ENCODE data around the gene MCM9.

The MCM9 gene

DNA sequence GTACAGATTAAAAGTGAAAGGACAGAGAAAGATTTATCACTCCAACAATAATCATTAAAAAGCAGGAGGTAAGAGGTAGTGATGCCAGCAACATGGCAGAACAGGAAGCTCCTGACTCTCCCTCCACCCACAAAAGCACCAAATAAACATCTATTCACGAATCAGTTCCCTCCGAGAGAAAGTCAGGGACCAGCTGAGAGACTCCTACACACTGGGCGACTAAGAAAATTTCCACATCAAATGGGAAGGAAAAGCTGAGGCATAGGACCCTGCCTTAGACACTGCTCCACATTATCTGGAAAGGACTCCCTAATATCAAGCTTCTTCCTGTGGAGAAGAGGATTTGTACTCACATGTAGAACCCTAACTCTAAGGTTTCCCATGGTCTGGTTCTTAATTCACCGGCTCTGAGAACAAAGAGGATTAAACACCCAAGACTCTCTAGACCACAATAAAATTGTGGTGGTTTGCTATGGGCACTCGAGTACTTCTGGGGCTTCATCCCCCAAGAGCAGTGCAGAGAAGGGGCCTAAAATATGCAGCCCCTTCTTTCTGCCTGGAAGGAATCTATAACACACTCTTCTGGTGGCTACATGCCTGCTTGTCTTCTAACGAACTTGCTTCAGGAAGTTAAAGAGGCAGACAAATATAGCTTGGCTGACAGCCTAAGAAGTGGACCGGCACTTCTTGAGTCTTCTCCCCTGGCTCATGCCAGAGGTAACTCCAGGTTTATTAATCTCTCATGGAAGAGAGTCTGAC is 70.4 kb downstream of the MCM9 start:
- H3K9me3 ChIP-seq (ENCODE audit: control insufficient read depth, insufficient read depth, low read depth, low read length): no peaks in the 10 kb centered on the region
- ChIA-PET CTCF (interaction anchor here (0.5 kb wide), 1 partner anchor 20 kb away, joined by 3 read pairs; no protein-coding TSS in a partner anchor), POLR2A (interaction anchor here (0.6 to 0.8 kb wide), 2 partner anchors 133 to 157 kb away, joined by 3 to 9 read pairs; no protein-coding TSS in a partner anchor)
- TF ChIP-seq ZFP37 (tag by site-specific recombination; IDR thresholded peaks at IDR 0.05) (no peak), SP2 (tag by site-specific recombination; IDR thresholded peaks at IDR 0.05) (no peak), ZNF623 (tag by site-specific recombination; IDR thresholded peaks at IDR 0.05) (no peak)
- TF ChIP-seq, protein P1, sequence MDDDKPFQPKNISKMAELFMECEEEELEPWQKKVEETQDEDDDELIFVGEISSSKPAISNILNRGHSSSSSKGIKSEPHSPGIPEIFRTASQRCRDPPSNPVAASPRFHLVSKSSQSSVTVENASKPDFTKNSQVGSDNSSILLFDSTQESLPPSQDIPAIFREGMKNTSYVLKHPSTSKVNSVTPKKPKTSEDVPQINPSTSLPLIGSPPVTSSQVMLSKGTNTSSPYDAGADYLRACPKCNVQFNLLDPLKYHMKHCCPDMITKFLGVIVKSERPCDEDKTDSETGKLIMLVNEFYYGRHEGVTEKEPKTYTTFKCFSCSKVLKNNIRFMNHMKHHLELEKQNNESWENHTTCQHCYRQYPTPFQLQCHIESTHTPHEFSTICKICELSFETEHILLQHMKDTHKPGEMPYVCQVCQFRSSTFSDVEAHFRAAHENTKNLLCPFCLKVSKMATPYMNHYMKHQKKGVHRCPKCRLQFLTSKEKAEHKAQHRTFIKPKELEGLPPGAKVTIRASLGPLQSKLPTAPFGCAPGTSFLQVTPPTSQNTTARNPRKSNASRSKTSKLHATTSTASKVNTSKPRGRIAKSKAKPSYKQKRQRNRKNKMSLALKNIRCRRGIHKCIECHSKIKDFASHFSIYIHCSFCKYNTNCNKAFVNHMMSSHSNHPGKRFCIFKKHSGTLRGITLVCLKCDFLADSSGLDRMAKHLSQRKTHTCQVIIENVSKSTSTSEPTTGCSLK (tag by site-specific recombination; IDR thresholded peaks at IDR 0.05): no peak
- no peak overlapping the region for H3K27ac ChIP-seq (ENCODE audit: extremely low read depth, low read depth, low read length)
- no peak overlapping the region for H3K4me3 ChIP-seq (ENCODE audit: low read depth, low read length)
- peaks cover 0 to 12% of the 10 kb centered on the region in 2 experiments; a peak in 1 of 3 replicates for H3K36me3 ChIP-seq (ENCODE audit: control insufficient read depth in 2 of 2, insufficient read depth in 1 of 2, low read length in 2 of 2)
- no peaks in the 10 kb centered on the region for H3K4me1 ChIP-seq (ENCODE audit: control insufficient read depth, insufficient read depth, low read length)

DNA sequence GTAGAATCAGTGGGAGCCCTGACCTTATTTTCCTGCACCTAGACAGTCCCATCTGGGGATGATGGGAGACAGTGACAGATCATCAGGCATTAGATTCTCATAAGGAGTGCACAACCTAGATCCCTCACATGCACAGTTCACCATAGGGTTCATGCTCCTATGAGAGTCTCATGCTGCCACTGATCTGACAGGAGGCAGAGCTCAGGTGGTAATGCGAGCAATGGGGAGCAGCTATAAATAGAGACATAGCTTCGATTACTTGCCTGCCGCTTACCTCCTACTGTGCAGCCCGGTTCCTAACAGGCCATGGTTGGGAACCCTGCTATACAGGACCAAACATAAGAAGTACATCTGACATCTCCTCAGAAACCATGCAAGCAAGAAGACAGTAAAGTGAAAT is 72.5 kb downstream of the MCM9 start:
- TF ChIP-seq ZNF302 (tag by site-specific recombination; IDR thresholded peaks at IDR 0.05; ENCODE audit: low read depth) (no peak), ZNF629 (tag by site-specific recombination; IDR thresholded peaks at IDR 0.05) (no peak), ZNF610 (tag by site-specific recombination; IDR thresholded peaks at IDR 0.05; ENCODE audit: borderline replicate concordance) (peak; percentile 97), ZNF404 (tag by site-specific recombination; IDR thresholded peaks at IDR 0.05) (no peak), ZSCAN23 (tag by site-specific recombination; IDR thresholded peaks at IDR 0.05) (no peak)
- TF ChIP-seq, protein P2, sequence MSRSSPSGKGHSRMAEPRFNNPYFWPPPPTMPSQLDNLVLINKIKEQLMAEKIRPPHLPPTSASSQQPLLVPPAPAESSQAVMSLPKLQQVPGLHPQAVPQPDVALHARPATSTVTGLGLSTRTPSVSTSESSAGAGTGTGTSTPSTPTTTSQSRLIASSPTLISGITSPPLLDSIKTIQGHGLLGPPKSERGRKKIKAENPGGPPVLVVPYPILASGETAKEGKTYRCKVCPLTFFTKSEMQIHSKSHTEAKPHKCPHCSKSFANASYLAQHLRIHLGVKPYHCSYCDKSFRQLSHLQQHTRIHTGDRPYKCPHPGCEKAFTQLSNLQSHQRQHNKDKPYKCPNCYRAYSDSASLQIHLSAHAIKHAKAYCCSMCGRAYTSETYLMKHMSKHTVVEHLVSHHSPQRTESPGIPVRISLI (tag by site-specific recombination; IDR thresholded peaks at IDR 0.05): no peak
- TF ChIP-seq, protein P3, sequence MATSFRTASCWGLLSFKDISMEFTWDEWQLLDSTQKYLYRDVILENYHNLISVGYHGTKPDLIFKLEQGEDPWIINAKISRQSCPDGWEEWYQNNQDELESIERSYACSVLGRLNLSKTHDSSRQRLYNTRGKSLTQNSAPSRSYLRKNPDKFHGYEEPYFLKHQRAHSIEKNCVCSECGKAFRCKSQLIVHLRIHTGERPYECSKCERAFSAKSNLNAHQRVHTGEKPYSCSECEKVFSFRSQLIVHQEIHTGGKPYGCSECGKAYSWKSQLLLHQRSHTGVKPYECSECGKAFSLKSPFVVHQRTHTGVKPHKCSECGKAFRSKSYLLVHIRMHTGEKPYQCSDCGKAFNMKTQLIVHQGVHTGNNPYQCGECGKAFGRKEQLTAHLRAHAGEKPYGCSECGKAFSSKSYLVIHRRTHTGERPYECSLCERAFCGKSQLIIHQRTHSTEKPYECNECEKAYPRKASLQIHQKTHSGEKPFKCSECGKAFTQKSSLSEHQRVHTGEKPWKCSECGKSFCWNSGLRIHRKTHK (tag by site-specific recombination; IDR thresholded peaks at IDR 0.05): no peak
- Histone ChIP-seq H3K4me1 (ENCODE audit: control insufficient read depth, insufficient read depth, low read length) (no peaks in the 10 kb centered on the region), H3K36me3 (ENCODE audit: control insufficient read depth in 2 of 2, insufficient read depth in 1 of 2, low read length in 2 of 2) (peaks cover 0 to 12% of the 10 kb centered on the region in 2 experiments; a peak in 1 of 3 replicates), H3K27ac (ENCODE audit: extremely low read depth, low read depth, low read length) (no peak overlapping the region), H3K9me3 (ENCODE audit: control insufficient read depth, insufficient read depth, low read depth, low read length) (no peaks in the 10 kb centered on the region), H3K4me3 (ENCODE audit: low read depth, low read length) (no peak overlapping the region)
- CTCF ChIA-PET: no interaction called here
- POLR2A ChIA-PET: no interaction called here

DNA sequence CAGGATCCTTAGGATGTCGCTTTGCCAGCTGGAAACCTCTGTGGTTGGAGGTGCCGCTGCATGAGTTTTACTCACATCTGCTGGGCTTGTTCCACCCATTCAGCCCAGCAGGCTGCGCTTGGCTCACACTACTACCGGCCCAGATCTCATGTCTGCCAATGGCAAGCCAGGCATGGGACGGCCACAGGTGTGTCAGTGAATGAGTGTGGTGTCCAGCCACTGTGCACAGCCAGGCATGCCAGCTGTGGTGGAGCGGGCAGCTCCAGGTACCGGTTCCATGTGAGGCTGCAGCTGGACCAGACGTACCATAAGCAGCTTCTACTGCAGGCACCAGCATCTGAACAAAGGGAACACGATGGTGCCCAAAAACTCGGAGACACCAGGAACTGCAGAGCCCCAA is 74.1 kb downstream of the MCM9 start:
- H3K36me3 ChIP-seq (ENCODE audit: control insufficient read depth in 2 of 2, insufficient read depth in 1 of 2, low read length in 2 of 2): peaks cover 0 to 12% of the 10 kb centered on the region in 2 experiments; a peak in 1 of 3 replicates
- CTCF ChIA-PET: interaction anchor here (0.5 to 0.6 kb wide), 2 partner anchors 28 to 168 kb away, joined by 3 to 4 read pairs; no protein-coding TSS in a partner anchor
- POLR2A ChIA-PET: no interaction called here
- no peak for TF ChIP-seq ZNF174 (tag by site-specific recombination; IDR thresholded peaks at IDR 0.05)
- TF ChIP-seq, protein P4, sequence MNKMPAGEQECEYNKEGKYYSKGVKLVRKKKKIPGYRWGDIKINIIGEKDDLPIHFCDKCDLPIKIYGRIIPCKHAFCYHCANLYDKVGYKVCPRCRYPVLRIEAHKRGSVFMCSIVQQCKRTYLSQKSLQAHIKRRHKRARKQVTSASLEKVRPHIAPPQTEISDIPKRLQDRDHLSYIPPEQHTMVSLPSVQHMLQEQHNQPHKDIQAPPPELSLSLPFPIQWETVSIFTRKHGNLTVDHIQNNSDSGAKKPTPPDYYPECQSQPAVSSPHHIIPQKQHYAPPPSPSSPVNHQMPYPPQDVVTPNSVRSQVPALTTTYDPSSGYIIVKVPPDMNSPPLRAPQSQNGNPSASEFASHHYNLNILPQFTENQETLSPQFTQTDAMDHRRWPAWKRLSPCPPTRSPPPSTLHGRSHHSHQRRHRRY (tag by site-specific recombination; IDR thresholded peaks at IDR 0.05): no peak
- no peak for TF ChIP-seq ZNF121 (tag by site-specific recombination; IDR thresholded peaks at IDR 0.05)
- TF ChIP-seq ZNF138 (tag by site-specific recombination; IDR thresholded peaks at IDR 0.05; ENCODE audit: borderline replicate concordance): no peak
- no peak for TF ChIP-seq ZIC2 (tag by site-specific recombination; IDR thresholded peaks at IDR 0.05)
- TF ChIP-seq, protein P5, sequence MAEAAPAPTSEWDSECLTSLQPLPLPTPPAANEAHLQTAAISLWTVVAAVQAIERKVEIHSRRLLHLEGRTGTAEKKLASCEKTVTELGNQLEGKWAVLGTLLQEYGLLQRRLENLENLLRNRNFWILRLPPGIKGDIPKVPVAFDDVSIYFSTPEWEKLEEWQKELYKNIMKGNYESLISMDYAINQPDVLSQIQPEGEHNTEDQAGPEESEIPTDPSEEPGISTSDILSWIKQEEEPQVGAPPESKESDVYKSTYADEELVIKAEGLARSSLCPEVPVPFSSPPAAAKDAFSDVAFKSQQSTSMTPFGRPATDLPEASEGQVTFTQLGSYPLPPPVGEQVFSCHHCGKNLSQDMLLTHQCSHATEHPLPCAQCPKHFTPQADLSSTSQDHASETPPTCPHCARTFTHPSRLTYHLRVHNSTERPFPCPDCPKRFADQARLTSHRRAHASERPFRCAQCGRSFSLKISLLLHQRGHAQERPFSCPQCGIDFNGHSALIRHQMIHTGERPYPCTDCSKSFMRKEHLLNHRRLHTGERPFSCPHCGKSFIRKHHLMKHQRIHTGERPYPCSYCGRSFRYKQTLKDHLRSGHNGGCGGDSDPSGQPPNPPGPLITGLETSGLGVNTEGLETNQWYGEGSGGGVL (tag by site-specific recombination; IDR thresholded peaks at IDR 0.05): no peak
- TF ChIP-seq ZNF221 (tag by site-specific recombination; IDR thresholded peaks at IDR 0.05; ENCODE audit: borderline replicate concordance): no peak
- no peak for TF ChIP-seq ZNF792 (tag by site-specific recombination; IDR thresholded peaks at IDR 0.05)
- TF ChIP-seq ZNF629 (tag by site-specific recombination; IDR thresholded peaks at IDR 0.05): no peak
- TF ChIP-seq ZSCAN23 (tag by site-specific recombination; IDR thresholded peaks at IDR 0.05): no peak
- TF ChIP-seq ZNF19 (tag by site-specific recombination; IDR thresholded peaks at IDR 0.05; ENCODE audit: low read depth): no peak
- TF ChIP-seq ZNF626 (tag by site-specific recombination; IDR thresholded peaks at IDR 0.05): no peak
- no peak for TF ChIP-seq EGR2 (tag by site-specific recombination; IDR thresholded peaks at IDR 0.05; ENCODE audit: low read depth)

More for the DNA sequence above, 74.1 kb downstream of the MCM9 start:
- Histone ChIP-seq H3K4me3 (ENCODE audit: low read depth, low read length) (no peak overlapping the region), H3K27ac (ENCODE audit: extremely low read depth, low read depth, low read length) (no peak overlapping the region), H3K9me3 (ENCODE audit: control insufficient read depth, insufficient read depth, low read depth, low read length) (no peaks in the 10 kb centered on the region), H3K4me1 (ENCODE audit: control insufficient read depth, insufficient read depth, low read length) (no peaks in the 10 kb centered on the region)
